Measurements from ENCODE around the gene ADAMTS16.

ADAMTS16 gene

DNA sequence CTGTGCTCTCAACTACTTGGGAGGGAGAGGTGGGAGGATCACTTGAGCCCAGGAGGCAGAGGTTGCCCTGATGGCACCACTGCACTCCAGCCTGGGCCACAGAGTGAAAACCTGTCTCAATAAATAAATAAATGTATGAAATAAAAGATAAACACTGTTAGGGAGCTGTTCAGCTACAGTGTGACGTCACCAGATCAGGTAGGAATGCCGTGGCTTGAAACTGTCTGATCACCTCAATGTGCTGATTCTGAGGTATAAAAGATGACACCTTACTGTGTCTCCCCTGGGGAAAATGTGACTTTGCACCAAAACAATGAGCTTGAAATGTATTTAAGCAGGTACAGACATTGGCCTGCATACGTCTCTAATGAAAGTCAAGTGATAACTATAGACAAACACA lies 133.3 kb downstream of the ADAMTS16 start:
- Mint-ChIP-seq H3K27me3 (no peaks in the 10 kb centered on the region), H3K4me3 (no peak overlapping the region), H3K9me3 (peaks cover 0 to 21% of the 10 kb centered on the region in 2 donors), H3K27ac (no peak overlapping the region), H3K4me1 (no peaks in the 10 kb centered on the region)
- ATAC-seq (no peak), DNase-seq (no peak)

DNA sequence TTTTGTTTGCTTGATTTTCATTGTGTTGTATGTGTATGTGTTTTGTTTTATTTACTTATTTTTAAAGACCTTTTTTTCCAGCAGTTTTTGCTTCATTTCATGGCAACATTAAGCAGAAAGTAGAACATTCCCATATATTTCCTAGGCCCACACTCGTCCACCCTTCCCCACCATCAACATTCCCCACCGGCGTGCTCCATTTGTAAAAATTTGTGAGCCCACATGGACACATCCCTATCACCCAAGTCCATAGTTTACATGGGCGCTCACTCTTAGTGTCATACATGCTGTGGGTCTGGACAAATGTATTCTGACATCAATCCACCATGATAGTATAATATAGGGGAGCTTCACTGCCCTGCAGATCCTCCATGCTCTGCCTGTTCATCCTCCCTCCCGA lies 133.8 kb downstream of the ADAMTS16 start:
- H3K4me1 Mint-ChIP-seq: no peaks in the 10 kb centered on the region
- H3K9me3 Mint-ChIP-seq: peaks cover 0 to 16% of the 10 kb centered on the region in 2 donors
- H3K27me3 Mint-ChIP-seq: no peaks in the 10 kb centered on the region
- no peak overlapping the region for H3K27ac Mint-ChIP-seq
- H3K4me3 Mint-ChIP-seq: no peak overlapping the region
- DNase-seq (no peak), ATAC-seq (no peak)

DNA sequence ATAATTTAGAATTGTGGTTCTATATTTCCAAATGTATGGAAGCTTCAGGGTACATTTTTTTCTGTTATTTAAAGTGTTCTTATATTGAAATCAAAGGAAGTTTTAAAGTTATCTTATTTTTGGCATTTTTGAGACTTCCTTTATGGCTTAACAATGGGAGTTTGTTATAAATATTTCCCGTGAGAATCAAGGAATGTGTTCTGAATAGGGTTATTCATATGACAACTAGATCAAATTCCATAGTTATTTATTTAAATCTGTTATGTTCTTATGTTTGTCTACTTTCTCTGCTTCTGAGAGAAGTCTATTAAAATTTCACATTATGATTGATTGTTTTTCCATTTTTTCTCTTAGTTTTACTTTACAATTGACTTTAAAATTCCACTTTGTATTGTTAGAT lies 135.1 kb downstream of the ADAMTS16 start:
- Mint-ChIP-seq H3K4me1 (no peaks in the 10 kb centered on the region), H3K9me3 (peaks cover 0 to 6% of the 10 kb centered on the region in 2 donors), H3K27me3 (no peaks in the 10 kb centered on the region), H3K27ac (no peak overlapping the region), H3K4me3 (no peak overlapping the region)
- ATAC-seq (no peak), DNase-seq (no peak)

DNA sequence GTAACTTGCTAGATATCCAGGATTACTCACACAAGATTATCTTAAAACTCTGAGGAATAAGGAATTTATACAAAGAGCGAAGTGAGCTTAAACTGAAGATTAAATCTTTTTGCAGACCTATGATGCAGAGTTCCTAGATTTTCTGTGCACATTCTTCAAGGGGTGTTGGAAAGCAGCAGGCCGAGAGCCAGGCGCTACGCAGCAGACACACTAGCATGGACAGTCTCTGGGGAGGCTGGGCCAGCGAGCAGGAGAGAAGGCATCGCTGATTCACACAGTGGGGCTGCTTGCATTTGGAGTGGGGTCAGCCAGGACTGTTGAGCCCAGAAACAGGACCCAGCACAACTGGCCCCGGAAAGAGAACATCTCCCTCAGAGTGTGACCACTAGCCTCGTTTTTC lies 136.3 kb downstream of the ADAMTS16 start:
- DNase-seq (no peak), ATAC-seq (no peak)
- H3K27ac Mint-ChIP-seq: no peak overlapping the region
- H3K27me3 Mint-ChIP-seq: no peaks in the 10 kb centered on the region
- peaks cover 0 to 6% of the 10 kb centered on the region in 2 donors for H3K9me3 Mint-ChIP-seq
- H3K4me1 Mint-ChIP-seq: no peaks in the 10 kb centered on the region
- H3K4me3 Mint-ChIP-seq: no peak overlapping the region

DNA sequence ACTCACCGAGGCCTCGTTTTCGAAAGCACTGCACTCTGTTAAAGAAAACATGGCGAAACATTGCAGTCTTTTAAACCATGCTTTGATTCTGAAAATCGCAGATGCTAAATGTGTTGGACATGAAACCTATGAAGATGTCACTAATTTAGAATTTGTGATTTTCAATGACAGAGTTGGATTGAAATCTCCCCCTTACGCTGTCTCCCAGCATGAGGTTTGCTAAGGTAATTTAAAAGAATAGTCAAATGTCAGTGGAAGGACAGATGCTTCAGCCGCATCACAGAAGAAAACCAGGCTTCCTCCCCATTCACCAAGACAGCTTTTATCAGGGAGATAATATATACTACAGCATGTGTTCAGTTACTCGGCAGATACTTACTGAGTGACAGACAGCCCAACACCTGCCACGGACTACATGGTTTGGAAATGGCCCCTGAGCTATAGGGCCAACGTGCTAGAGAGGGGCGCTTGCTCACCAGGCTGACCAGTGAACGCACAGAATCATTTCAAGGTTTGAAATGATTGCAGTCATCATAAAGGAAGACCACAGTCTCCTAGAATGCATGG lies 136.9 kb downstream of the ADAMTS16 start:
- Mint-ChIP-seq H3K9me3 (peaks cover 0 to 6% of the 10 kb centered on the region in 2 donors), H3K4me1 (no peaks in the 10 kb centered on the region), H3K4me3 (no peak overlapping the region), H3K27ac (no peak overlapping the region), H3K27me3 (no peaks in the 10 kb centered on the region)
- no peak for DNase-seq
- no peak for ATAC-seq

DNA sequence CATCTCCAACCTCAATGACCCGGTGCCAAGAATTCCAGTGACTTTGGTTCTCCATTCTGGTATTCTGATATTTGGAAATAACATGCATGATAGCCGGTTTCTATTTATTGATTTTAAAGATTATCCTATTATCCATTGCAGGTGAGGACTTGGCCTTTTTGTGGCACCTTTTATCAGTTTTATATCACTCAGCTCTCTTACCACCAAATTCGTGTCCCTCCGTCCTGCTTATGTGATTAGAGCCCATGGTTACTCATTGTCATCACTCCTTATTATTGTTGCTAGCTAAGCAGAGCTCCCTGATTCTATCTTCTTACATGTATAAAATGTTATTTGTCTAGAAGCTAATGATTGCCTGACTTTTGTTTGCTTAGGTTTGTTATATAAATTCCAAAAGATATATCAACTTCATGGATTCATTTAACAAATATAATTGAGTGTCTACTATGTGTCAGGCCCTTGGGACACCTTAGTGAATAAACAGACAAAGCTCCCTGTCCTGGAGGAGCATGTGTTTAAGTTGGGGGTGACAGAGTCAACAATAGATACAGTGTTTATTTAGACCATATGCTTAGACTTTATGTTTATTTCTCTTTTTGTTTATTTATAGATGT lies 138.2 kb downstream of the ADAMTS16 start:
- no peak for DNase-seq
- Mint-ChIP-seq H3K27me3 (no peaks in the 10 kb centered on the region), H3K9me3 (peaks cover 0 to 6% of the 10 kb centered on the region in 2 donors), H3K27ac (no peak overlapping the region), H3K4me3 (no peak overlapping the region), H3K4me1 (no peaks in the 10 kb centered on the region)
- no peak for ATAC-seq

DNA sequence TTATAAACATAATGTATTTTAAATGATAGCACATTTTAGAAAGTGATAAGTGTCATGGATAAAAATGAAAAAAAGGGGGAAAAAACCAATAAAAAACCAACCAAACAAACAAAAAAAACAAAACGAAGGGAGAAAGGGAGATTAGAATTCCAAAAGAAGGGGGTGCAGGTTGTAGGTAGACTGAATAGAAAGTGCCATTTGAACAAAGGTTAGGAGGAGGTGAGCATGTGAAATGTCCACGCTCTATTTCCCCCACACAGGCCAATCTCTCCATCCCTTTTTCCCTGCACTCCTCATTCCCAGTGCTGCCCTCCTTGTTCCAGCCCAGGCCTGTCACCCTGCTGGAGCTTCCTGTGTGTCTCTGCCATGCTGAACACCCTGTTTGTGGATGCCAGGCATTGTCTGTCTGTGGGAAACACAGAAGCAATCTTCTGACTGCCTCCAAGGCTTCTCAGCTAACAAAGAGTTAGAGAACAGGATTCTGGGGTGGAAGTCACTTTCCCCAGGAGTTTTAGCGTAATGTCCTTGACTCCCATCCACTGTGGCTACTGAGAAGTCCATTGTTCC lies 138.8 kb downstream of the ADAMTS16 start:
- H3K4me1 Mint-ChIP-seq: no peaks in the 10 kb centered on the region
- H3K27me3 Mint-ChIP-seq: no peaks in the 10 kb centered on the region
- no peak overlapping the region for H3K4me3 Mint-ChIP-seq
- H3K9me3 Mint-ChIP-seq: peaks cover 0 to 6% of the 10 kb centered on the region in 2 donors
- H3K27ac Mint-ChIP-seq: no peak overlapping the region
- DNase-seq: no peak
- no peak for ATAC-seq

DNA sequence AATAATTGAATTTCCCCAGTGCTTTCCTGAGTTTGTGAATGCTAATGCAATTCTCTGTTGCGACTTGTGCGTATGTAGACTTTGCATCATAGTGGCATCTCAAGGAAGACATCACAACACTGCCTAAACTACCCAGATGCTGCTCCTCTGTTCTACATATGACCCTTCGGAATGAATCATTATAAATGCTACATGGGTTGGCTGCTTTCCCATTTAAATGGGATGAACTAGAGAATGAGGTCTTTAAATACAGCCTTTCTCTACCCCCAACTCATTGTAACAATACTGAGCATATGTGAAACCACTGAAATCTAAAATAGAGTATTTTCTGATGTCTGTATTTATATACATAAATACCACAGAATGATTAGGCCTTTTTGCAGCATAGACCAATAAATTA lies 145.8 kb downstream of the ADAMTS16 start:
- Mint-ChIP-seq H3K4me1 (no peaks in the 10 kb centered on the region), H3K9me3 (peaks cover 13 to 25% of the 10 kb centered on the region in 2 donors), H3K27me3 (no peaks in the 10 kb centered on the region), H3K27ac (no peak overlapping the region), H3K4me3 (no peak overlapping the region)
- DNase-seq: no peak
- ATAC-seq: no peak

DNA sequence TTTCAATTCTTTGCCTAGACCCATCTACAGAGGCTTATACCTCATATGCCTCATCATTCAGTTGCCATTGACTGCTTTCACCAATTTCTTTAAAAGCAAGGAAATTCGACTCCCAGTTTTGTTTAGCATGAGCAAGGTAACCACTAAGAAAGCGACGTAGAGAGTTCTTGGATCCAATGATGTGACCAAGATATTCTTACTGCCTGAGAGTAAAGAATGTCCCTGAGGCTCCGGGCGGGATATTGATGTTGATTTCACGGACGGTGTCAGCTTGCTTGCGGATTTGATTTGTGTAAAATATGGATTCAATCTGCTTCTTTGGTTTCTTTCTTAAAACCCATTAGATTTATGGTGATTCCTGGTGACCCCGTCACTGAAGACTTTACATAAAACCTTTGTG lies 147.3 kb downstream of the ADAMTS16 start:
- Mint-ChIP-seq H3K4me3 (no peak overlapping the region), H3K4me1 (no peaks in the 10 kb centered on the region), H3K27me3 (no peaks in the 10 kb centered on the region), H3K9me3 (peaks cover 13 to 28% of the 10 kb centered on the region in 2 donors), H3K27ac (no peak overlapping the region)
- DNase-seq (no peak), ATAC-seq (no peak)

DNA sequence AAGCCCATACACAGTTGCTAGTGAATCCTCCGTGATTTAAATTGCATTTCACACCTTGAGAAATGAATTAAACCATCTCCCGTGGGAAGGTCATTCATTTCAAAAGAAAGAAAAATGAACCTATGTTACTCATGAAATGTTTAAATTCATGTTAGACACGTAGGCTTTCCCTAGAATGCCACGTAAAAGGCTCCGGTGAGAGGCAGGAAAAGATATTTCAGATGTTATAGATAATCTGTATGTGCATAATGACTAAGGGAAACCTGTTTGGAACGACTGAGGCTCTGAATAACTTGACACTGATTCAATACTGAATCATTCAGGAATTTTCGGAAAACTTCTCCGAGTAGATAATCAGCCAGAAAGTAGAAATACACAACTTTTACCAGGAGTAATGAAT lies 148.1 kb downstream of the ADAMTS16 start:
- Mint-ChIP-seq H3K9me3 (peaks cover 13 to 36% of the 10 kb centered on the region in 2 donors), H3K4me3 (no peak overlapping the region), H3K27ac (no peak overlapping the region), H3K27me3 (no peaks in the 10 kb centered on the region), H3K4me1 (no peaks in the 10 kb centered on the region)
- ATAC-seq: no peak
- DNase-seq: no peak

DNA sequence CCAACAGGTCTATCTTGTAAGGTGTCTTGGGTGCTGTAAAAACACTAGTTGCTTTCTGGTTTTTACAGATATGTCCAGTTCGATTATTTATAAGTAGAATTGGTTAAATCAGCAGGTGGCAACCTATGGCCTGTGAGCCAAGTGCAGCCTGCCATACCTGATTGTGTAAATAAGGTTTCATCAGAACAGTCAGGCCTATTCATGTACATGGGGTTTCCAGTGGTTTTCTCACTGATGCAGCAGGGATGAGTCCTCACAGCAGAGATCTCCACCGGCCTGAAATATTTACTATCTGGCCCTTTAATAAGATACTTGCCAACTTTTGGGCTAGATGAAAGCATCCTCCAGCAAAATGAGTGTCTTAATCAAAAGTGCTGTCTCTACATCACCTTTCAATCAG lies 149.4 kb downstream of the ADAMTS16 start:
- Mint-ChIP-seq H3K4me3 (no peak overlapping the region), H3K4me1 (no peaks in the 10 kb centered on the region), H3K9me3 (peaks cover 11 to 43% of the 10 kb centered on the region in 2 donors), H3K27me3 (no peaks in the 10 kb centered on the region), H3K27ac (no peak overlapping the region)
- ATAC-seq: no peak
- no peak for DNase-seq

DNA sequence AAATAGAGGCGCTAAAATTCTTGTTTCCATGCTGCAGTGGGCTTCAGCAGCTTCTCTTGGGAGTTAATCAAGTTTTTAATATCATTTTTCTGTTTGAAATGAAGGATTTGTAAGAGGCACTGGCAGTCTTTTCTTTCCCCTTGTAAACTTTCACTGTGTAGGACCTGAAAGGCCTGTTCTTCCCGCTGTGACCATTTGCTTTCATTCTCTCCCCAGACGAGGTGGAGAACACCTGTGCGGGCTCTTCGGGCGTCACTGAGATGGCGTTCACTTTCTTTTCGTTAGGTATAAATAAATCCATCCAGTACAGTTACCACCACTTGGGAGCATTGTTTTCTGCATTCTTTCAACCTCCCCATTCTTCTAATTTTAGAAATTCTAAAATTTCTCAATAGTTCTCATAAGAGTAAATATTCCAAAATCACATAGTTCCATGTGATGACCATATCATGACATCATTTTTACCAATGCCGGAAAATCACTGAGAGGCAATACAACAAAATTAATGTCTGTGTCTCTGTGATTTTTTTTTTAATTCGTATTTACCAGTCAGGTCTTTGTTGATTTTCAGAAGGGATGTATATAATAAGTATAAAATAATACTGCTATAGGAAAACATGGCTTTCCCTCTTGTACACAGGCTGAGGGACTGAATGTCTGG lies 150.7 kb downstream of the ADAMTS16 start:
- no peak overlapping the region for H3K27ac Mint-ChIP-seq
- H3K9me3 Mint-ChIP-seq: peaks cover 7 to 43% of the 10 kb centered on the region in 2 donors
- DNase-seq (no peak), ATAC-seq (no peak)
- no peaks in the 10 kb centered on the region for H3K4me1 Mint-ChIP-seq
- no peaks in the 10 kb centered on the region for H3K27me3 Mint-ChIP-seq
- no peak overlapping the region for H3K4me3 Mint-ChIP-seq

DNA sequence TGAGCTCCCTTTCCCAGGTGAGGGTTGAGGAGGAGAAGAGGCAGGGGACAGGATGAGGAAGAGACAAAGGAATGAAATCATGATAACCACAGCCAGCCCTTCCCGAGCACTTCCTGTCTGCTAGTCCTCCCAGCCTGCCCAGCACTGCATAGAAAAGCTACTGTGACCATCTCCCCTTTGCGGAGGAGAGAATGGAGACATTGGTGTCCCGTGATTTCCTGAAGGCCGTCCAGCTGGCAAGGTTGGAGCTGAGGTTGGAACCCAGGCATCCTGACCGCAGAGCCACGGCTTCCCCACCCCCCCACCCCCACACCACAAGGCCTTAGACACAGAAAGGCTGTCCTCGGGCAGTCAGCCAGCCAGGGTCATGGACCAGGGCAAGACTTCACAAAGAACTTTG lies 151.2 kb downstream of the ADAMTS16 start:
- Mint-ChIP-seq H3K27me3 (no peaks in the 10 kb centered on the region), H3K4me3 (no peak overlapping the region), H3K4me1 (no peaks in the 10 kb centered on the region), H3K27ac (no peak overlapping the region), H3K9me3 (peaks cover 5 to 40% of the 10 kb centered on the region in 2 donors)
- DNase-seq (no peak), ATAC-seq (no peak)

DNA sequence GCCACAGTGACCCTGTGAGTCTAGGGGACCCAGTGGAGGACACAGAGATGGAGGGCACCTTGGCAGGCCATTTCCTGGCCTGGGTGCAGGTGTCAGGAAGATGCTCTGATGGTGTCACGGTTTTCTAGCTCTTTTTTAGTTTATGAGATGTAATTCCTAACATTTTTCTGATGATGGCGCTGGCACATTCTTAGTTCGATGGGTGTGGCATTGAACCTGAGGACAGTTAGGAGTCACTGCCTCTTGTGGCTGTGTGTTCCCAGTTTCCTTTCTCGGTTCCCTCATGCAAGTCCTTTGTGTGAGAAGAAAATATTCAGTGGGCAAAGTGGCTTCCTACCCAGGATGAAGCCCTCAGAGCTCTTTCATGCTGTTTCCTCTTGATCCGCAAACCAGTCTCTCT lies 152.9 kb downstream of the ADAMTS16 start:
- no peak for DNase-seq
- no peak for ATAC-seq
- H3K4me1 Mint-ChIP-seq: no peaks in the 10 kb centered on the region
- H3K27me3 Mint-ChIP-seq: no peaks in the 10 kb centered on the region
- H3K27ac Mint-ChIP-seq: no peak overlapping the region
- H3K9me3 Mint-ChIP-seq: peaks cover 10 to 47% of the 10 kb centered on the region in 2 donors
- no peak overlapping the region for H3K4me3 Mint-ChIP-seq

DNA sequence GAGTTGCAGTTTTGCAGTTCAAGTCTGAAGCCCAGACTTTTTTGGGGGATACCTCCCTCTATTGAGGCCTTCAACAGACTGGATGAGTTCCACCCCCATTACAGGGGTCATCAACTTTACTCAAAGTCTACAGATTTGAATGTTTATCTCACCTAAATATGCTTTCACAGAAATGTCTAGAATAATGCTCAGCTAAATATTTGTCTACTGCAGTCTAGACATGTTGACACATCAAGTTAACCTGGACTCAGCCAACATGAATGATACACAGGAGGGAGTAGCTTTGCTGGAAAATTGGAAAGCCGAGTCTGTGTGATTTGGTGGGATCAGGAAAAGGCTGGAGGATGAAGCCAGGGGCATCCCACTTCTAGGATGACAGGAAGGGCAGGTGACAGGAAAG lies 154.3 kb downstream of the ADAMTS16 start:
- H3K4me1 Mint-ChIP-seq: no peaks in the 10 kb centered on the region
- H3K4me3 Mint-ChIP-seq: no peak overlapping the region
- no peaks in the 10 kb centered on the region for H3K27me3 Mint-ChIP-seq
- ATAC-seq: no peak
- no peak for DNase-seq
- H3K27ac Mint-ChIP-seq: no peak overlapping the region
- H3K9me3 Mint-ChIP-seq: peaks cover 14 to 56% of the 10 kb centered on the region in 2 donors

DNA sequence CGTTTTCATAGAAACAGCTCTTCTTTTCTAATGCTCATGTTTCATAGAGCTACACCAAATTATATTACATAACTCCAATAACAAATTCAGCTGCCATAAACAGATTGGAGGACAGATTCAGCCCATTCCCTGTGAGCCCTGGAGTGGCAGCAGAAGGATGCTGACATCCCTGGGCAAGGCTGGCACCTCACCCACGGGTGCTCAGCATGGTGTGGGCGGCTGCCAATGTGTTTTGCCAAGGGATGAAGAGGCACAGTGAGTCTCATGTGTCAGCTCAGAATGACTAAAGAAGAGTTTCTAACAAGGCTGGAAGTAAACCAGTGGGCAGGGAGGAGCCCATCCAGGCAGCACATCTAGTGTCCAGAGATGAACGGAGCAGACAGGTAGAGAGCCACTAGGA lies 155.2 kb downstream of the ADAMTS16 start:
- Mint-ChIP-seq H3K9me3 (peaks cover 21 to 65% of the 10 kb centered on the region in 2 donors), H3K4me3 (no peak overlapping the region), H3K27ac (no peak overlapping the region), H3K4me1 (no peaks in the 10 kb centered on the region), H3K27me3 (no peaks in the 10 kb centered on the region)
- no peak for ATAC-seq
- no peak for DNase-seq

All from stimulated activated naive CD8-positive, alpha-beta T cell treated with anti-CD3 and anti-CD28 coated beads, Interleukin-15, amount 100 ng/mL, for 72 hours (primary cell).